Lower leg skin (tissue), 3 donors: Measurements from ENCODE around the gene KDM8.

ENCODE experiments used
- POLR2A ChIP-seq, 2 donors: fragments of 450-650 bp; IDR thresholded peaks; one replicate each; pipeline ENCODE4 v1.6.1; 2016 to 2017; ENCODE audit warnings: antibody characterized with exemption in 2 of 2, mild to moderate bottlenecking in 1 of 2, moderate library complexity in 1 of 2
- TF ChIP-seq, protein P1 (sequence below), 3 donors: fragments of 450-650 bp; IDR thresholded peaks; one replicate each; pipeline ENCODE4 v1.5.1; 2016; ENCODE audit warnings: antibody characterized with exemption in 3 of 3, mild to moderate bottlenecking in 3 of 3, moderate library complexity in 2 of 3

DNA sequence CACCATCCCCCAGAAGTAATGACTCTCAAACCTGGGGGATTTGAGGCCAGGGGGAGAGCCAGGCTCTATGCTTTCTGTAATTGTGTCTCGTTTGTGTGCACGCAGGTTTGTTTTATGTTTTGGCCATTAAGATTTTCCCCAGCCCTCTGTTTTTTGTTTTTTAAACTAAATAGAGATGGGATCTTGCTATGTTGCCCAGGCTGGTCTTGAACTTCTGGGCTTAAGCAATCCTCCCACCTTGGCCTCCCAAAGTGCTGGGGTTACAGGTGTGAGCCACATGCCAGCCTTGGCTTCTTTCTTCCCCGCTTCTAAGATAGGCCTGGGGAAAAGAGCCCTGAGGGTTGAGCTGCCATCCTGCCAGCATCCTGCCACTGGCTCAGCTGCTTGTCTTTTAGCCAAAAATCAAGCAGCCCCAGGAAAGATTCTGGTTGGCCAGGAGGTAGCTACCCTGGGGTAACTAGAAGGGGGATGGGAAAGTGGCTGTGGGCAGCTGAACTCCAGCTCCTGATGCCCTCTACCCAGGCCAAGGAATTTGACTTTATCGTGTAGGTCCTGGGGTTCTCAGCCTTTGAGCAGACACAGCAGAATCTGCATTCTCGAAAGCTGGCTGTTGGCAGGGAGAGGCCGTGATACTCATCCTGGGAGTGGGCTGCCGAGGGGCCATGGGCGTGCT lies 18.4 kb downstream of the KDM8 start:
- no peak for TF ChIP-seq POLR2A (IDR thresholded peaks at IDR 0.05)
- TF ChIP-seq, protein P1, sequence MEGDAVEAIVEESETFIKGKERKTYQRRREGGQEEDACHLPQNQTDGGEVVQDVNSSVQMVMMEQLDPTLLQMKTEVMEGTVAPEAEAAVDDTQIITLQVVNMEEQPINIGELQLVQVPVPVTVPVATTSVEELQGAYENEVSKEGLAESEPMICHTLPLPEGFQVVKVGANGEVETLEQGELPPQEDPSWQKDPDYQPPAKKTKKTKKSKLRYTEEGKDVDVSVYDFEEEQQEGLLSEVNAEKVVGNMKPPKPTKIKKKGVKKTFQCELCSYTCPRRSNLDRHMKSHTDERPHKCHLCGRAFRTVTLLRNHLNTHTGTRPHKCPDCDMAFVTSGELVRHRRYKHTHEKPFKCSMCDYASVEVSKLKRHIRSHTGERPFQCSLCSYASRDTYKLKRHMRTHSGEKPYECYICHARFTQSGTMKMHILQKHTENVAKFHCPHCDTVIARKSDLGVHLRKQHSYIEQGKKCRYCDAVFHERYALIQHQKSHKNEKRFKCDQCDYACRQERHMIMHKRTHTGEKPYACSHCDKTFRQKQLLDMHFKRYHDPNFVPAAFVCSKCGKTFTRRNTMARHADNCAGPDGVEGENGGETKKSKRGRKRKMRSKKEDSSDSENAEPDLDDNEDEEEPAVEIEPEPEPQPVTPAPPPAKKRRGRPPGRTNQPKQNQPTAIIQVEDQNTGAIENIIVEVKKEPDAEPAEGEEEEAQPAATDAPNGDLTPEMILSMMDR (IDR thresholded peaks at IDR 0.05) = no peak
